ENCODE results near the gene CD82.

GRCh38 chr11:44548032-44548695, 17.3 kb upstream of the CD82 start:
- no peak for TF ChIP-seq CTCF (conservative IDR thresholded peaks at IDR 0.05; ENCODE audit: low read length)
- TF ChIP-seq EZH2phosphoT487 (IDR thresholded peaks at IDR 0.05; ENCODE audit: borderline replicate concordance, low read depth, low read length) = no peak
